CD4-positive, alpha-beta T cell treated with Interleukin-2 at 100 ng/mL for 4 hours (primary cell): ENCODE measurements around the gene SESN1.
"Not testable (repeated sequence)": the region's sequence is repeated elsewhere in the genome, so short reads cannot be mapped to it uniquely, and the experiment has no call there.

ENCODE experiments used
- DNase-seq: peaks from one replicate; pipeline ENCODE4 v3.0.0-alpha.2; 2020; ENCODE audit warnings: low spot score

Gene SESN1

DNA sequence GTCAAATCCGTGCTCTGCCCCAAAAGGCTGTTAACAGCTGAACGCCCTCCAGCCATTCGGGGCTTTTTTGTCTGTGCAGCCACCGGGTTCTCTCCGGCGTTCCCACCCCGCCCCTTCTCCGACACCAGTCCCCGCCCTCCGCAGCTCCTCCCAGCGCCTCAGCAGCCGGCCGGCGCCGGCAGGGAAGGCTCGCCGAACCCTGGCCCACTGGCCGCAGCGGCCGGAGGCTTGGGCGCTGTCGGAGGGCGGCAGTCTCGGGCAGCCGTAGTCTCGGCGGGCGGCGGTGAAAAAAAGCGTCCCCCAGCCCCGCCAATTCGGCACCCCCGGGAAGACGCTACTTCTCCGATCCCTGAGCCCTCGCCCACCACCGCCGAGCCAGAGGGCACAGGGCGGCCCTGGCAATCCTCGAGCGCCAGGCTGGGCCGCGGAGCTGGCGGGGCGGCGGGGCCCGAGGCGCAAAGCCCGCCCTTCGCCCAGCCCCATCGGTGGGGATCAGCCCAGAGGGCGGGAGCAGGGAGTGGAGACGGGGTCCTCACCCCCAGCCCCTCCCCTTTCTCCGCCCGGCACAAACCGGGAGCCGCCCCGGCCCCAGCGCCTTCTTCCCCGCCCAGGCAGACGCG, at the start of gene SESN1:
TSS of gene SESN1 (minus strand) at position 431 of the 620 bp plus-strand sequence. CDS start 773 bp downstream, outside the sequence.
- peak; percentile 93 for DNase-seq

DNA sequence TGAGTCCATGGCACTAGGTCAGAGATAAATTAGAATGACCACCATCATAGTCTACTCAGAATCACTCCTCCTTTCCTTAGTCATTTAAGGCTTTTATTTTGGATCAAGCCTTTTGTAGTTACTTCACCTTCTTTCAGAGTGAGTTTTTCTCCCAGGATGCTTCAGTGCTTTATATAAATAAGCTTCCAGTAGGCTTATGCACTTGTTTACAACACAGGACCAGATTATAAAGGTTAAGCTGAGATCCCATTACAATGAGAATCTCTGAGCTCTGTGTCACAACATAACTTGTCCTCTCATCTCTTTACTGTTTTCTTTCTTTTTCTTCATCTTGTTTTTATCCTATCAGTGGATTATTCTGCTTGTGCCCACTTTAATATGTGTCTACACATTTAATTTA, 48.5 kb upstream of the SESN1 start:
- no peak for DNase-seq

DNA sequence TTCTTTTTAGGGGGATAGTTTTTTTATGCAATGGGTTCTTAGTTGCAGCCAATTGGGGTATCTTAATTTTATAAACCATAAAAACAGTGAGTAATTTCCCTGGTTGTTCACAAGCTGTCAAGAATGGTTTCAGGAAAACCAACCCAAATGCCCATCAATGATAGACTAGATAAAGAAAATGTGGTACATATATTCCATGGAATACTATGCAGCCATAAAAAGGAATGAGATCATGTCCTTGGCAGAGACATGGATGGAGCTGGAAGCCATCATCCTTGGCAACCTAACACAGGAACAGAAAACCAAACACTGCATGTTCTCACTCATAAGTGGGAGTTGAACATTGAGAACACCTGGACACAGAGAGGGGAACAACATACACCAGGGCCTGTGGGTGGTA, 47.4 kb upstream of the SESN1 start:
- not testable (repeated sequence) for DNase-seq

DNA sequence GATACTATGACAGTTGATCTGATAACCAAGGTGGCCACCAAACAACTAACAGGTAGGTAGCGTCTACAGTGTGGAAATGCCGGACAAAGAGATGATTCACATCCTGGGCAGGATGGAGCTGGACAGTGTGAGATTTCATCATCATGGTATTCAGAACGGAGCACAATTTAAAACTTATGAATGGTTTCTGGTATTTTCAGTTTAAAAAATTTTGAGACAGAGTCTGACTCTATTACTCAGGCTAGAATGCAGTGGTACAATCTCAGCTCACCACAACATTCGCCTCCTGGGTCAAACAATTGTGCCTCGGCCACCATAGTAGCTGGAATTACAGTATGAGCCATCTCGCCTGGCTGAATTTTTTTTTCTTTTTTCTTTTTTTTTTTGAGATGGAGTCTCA, 44.5 kb upstream of the SESN1 start:
- no peak for DNase-seq

DNA sequence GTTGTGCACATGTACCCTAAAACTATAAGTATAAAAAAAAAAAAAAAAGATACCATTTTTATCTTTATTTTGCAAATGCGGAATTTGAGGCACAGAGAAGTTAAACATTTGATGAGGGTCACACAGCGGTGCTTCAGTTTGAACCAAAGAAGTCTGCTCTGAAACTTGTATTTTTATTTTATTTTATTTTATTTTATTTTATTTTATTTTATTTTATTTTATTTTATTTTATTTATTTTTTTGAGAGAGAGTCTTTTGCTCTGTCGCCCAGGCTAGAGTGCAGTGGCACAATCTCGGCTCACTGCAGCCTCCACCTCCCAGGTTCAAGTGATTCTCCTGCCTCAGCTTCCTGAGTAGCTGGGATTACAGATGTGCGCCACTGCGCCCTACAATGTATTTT, 41.9 kb upstream of the SESN1 start:
- not testable (repeated sequence) for DNase-seq

DNA sequence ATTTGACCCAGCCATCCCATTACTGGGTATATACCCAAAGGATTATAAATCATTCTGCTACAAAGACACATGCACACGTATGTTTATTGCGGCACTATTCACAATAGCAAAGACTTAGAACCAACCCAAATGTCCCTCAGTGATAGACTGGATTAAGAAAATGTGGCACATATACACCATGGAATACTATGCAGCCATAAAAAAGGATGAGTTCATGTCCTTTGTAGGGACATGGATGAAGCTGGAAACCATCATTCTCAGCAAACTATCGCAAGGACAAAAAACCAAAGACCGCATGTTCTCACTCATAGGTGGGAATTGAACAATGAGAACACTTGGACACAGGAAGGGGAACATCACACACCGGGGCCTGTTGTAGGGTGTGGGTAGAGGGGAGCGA, 41.4 kb upstream of the SESN1 start:
- DNase-seq = not testable (repeated sequence)

DNA sequence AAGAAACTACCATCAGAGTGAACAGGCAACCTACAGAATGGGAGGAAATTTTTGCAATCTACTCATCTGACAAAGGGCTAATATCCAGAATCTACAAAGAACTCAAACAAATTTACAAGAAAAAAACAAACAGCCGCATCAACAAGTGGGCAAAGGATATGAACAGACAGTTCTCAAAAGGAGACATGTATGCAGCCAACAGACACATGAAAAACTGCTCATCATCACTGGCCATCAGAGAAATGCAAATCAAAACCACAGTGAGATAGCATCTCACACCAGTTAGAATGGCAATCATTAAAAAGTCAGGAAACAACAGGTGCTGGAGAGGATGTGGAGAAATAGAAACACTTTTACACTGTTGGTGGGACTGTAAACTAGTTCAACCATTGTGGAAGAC, 41.0 kb upstream of the SESN1 start:
- not testable (repeated sequence) for DNase-seq

DNA sequence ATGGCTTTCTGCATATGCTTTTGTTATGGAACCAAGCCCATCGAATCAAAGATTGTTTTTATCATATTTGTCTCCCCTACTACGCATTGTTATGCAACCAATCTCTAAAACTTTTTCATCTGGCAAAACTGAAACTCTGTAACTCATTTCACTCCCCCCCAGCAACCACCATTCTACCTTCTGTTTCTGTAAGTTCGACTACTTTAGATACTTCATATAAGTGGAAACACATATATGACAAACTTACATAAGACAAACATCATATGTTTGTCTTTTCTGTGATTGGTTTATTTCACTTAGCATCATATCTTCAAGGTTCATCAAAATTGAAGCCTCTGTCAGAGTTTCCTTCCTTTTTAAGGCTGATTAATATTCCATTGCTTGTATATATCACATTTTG, 35.4 kb upstream of the SESN1 start:
- no peak for DNase-seq

DNA sequence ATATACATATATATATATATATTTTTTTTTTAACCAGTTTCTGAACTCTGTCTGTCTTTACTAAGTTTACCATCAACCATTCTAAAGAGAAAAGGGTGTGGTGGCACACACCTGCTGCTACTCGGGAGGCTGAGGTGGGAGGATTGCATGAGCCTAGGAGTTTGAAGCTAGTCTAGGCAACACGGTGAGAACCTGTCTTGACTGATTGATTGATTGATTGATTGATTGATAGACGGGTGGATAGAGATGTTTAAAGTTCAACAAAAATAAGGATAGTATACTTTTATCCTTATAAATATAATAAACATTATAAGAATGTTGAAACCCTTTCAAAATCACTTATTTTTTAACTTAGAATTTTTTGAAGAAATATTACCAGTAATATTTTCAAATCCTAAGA, 30.9 kb upstream of the SESN1 start:
- DNase-seq = no peak

DNA sequence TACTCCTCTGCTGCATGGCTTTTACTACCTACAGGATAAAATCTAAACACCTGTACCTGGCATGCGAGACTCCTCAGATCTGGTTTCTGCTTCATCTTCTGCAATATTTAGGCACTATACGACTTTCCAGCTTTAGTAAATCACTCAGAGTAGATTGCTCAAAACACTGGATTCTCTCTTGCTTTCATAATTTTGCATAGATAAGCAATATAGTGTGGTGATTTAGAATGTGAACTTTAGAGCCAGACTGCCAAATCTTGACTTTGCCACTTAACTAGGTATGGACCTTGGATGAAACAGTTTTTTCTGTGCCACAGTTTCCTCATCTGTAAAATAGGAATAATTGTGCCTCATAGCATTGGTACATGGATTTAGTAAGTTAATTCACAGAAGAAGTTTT, 29.6 kb upstream of the SESN1 start:
- DNase-seq = no peak

DNA sequence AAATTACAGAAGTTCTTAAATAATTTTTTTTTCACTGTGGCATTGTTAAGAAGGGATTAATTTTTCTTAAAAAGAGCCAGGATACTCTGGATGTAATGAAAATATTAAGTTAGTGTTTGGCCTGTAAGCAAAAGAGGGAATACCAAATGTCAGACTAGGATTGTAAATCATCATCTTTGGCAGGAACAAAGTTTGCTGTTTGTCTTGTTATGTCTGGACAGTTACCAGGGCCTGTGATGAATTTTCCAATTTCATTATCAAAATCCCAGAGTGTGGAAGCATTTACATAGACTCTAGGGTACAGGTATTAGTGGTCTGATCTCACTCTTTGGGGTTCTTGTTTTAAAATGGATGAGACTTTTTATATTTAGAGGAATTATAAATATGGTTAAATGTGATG, 26.8 kb upstream of the SESN1 start:
- DNase-seq = no peak

DNA sequence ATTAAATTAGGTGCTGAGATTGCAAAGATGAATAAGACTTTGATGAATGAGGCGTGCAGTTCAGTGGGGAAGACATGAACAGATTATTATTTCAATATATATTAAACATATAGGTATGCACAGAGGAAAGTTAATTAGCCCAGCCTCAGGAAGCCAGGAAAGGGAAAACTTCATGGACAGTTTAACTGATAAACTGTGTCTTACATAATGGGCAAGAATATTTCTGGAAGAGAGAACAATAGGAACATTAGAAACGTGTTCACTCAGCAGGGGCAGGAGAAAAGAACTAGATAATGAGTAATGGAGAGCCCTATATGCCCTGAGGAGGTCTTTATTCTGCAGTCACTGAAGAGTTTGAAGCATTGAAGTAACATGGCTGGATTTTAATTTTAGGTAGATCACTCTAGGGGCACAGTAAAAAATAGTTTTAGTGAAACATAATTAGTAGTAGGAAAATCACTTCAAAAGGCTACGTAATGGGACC, 24.3 kb upstream of the SESN1 start:
- DNase-seq = no peak

DNA sequence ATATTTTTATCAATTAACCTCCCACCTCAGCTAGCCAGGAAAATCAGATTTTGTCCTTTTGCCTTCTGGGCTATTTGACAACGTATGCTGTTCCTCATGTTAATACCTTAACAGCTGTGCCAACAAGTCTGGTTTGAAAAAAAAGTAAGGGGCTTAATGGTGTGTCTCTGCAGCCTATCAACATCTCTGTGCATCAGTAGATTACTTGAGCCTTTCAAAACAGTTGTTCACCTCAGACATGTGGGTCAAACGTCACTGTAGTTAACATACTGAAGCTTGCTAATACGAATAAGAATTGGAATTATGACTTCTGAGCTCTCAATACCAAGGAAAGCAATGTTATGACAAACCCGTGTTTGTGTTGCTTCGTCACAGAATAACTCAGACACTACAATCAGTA, 23.7 kb upstream of the SESN1 start:
- no peak for DNase-seq

DNA sequence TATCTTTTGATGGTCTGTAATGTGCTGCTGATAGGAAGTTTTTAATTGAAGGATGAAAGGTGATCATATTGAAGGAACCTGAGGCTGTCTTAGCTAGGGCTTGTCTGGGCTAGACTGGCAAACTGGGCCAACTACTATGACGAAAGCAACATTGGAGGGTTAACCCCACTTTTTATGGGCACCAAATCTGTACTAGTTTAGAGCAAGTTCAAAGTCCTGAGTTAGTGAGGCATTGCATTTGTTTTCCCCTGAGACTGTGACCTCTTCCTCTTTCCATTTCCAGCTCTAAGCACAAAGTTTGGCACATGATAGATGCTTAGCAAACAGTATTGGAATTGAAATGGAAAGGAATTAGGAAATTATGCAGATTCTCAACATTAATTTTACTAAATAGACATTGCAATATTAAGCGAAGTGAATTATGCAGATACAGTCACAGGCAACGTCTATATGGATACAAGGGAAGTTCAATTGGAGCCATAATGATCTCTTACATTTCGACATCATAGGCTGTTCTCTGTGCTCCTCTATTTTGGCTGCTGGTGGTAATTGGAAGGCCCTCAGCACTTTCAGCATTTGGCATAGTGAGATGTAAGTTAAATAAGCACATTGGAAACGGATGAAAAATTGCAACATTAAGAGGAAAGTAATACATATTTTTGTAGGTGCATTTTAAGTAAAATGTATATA, 22.8 kb upstream of the SESN1 start:
- no peak for DNase-seq

DNA sequence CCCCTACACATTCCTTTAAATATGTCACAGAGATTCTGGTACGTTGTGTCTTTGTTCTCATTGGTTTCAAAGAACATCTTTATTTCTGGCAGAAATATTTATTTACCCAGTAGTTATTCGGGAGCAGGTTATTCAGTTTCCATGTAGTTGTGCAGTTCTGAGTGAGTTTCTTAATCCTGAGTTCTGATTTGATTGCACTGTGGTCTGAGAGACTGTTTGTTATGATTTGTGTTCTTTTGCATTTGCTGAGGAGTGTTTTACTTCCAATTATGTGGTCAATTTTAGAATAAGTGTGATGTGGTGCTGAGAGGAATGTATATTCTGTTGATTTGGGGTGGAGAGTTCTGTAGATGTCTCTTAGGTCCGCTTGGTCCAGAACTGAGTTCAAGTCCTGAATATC, 18.0 kb upstream of the SESN1 start:
- DNase-seq = not testable (repeated sequence)

DNA sequence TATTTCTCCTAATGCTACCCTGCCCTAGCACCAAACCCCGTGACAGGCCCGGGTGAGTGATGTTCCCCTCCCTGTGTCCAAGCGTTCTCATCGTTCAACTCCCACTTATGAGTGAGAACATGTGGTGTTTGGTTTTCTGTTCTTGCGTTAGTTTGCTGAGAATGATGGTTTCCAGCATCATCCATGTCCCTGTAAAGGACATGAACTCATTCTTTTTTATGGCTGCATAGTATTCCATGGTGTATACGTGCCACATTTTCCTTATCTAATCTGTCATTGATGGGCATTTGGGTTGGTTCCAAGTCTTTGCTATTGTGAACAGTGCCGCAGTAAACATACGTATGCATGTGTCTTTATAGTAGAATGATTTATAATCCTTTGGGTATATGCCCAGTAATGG, 15.0 kb upstream of the SESN1 start:
- DNase-seq = not testable (repeated sequence)

DNA sequence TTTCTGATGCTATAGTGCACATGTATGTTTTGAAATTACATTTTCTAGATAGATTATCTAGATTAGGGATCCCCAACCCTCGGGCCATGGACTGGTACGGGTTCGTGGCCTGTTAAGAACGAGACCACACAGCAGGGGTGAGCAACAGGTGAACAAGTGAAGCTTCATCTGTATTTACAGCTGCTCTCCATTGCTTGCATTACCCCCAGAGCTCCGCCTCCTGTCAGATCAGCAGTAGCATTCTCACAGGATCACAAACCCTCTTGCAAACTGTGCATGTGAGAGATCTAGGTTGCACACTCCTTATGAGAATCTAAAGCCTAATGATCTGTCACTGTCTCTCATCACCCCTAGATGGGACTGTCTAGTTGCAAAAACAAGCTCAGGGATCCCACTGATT, 11.0 kb upstream of the SESN1 start:
- no peak for DNase-seq

DNA sequence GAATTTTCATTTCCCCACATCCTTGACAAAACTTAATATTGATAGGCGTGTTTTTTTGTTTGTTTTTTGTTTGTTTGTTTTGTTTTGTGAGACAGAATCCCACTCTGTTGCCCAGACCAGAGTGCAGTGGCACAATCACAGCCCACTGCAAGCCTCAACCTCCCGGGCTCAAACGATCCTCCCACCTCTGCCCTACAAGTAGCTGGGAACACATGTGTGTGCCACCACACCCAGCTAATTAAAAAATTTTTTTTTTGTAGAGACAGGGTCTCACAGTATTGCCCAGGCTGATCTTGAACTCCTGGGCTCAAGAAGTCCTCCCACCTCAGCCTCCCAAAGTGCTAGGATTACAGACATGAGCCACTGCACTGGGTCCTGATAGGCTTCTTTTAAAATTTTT, 9.9 kb upstream of the SESN1 start:
- no peak for DNase-seq

DNA sequence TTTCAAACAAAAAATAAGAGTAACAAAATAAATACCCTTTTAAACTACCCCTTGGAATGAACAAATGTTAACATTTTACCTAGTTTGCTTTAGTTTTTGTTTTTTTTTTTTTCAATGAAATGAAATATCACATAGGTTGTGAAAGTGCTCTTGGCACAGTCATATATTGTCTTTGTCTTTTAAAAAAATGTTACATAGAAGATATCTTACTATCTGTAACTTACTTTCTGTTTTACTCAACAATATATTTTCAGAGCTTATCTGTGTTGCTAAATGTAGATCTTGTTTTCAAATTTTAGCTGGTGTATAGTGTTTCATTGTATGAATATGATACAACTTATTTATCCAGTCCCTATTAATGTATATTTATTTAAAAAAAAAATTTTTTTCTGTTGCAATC, 9.3 kb upstream of the SESN1 start:
- DNase-seq = no peak

DNA sequence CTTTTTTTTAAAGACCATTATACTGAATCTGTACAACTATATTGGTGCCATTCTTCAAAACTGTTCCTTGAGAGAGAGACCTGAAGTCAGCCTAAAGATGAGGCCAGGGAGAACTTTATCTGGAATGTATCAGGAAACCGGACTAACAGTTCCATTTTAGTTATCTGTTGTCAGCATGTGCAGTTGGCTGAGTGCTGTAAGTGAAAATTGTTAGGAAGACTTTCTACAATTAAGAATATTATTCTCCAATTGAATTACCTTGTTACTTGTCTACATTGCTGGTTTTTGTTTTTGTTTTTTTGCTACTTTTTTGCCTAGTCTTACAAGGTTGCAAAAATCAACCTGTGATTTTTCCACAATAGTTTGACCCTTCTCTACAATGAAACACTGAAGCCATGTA, 8.1 kb upstream of the SESN1 start:
- no peak for DNase-seq

DNA sequence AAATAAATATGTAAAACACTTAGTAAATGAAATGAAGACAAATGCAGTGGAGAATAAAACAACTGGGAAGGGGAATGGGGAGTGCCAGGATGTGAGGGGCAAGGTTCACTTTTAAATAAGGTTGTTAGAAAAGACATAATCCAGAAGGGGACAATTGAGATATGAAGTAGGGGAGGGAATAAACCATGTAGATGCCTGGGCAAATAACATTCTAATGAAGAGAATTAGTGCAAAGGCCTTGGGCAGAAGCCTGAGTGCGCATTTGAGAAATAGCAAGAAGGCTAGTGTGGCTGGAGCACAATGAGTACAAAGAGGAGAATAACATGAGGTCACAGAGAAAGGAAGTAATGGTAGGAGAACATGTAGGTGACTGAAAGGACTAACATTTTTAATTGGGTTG, 3.0 kb upstream of the SESN1 start:
- no peak for DNase-seq

DNA sequence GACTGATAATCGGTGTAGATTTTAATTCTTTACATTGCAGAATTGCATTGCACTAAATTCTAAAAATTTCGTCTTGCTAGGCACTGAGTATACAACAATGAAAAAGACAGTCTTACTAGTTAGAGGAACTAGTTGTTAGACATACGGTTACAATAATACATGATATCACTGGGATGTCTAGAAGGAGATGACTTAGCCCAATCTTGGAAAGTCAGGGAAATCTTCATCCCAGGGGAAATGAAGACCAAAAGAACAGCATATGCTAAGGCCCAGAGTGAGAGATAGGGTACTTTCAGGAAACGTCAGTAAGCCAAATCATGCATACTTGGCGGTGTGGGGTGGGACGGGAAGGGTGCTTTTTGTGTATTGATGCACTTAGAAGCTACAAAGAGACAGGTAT, 1.6 kb upstream of the SESN1 start:
- DNase-seq = no peak

DNA sequence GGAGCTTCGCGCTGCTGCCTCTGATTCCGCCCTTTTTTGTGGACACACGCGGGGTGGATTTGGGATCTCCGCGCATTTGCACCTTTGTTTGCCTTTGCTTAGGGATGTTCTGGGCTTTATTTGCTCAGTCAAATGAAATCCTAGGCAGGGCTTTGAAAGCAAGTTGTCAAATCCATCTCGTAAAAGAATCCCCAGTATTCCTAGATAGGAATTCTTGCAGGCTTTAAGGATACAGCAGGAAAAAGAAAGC, 1.1 kb upstream of the SESN1 start:
- no peak for DNase-seq
